GM19438 (cell line): ENCODE data around the gene DHX8.
"Not testable (repeated sequence)": the region's sequence is repeated elsewhere in the genome, so short reads cannot be mapped to it uniquely, and the experiment has no call there.

ENCODE experiments used
- ATAC-seq: cut with Tn5 transposase; IDR thresholded peaks from one replicate; pipeline ENCODE4 v1.9.1; 2021; ENCODE audit warnings: low read depth; ENCODE audit not compliant: unreplicated experiment

The DHX8 gene

DNA sequence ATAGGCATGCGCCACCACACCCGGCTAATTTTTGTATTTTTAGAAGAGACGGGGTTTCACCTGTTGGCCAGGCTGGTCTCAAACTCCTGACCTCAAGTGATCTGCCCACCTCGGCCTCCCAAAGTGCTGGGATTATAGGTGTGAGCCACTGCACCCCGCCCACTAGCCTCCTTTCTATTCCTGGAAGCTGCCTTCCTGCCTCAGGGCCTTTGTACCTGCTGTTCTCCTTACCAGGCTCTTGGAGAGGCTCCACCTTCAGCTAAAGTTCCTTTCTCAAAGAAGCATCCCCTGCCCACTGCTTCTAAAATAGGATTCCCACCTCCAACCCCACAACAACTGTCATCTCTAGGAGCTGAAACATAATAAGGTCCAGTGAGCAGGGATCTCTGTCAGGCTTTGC lies 23.9 kb upstream of the DHX8 start:
- not testable (repeated sequence) for ATAC-seq

DNA sequence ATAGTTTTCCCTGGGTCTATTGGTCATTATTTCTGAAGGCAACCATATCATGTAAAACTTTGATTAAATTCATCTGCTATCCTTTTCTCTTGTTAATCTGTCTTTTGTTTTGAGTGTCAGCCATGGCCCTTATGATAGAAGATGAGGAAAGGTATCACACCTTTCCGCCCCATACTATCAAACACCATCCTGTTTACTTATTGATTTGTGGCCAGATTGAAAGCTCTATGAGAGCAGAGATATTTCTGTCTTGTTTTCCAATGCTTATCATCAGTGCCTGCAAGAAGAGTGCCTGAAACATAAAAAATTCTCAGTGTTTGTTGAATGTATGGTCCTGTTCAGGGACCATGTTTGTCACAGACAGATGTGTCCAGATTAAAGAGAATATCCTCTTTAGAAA lies 22.6 kb upstream of the DHX8 start:
- ATAC-seq = no peak

DNA sequence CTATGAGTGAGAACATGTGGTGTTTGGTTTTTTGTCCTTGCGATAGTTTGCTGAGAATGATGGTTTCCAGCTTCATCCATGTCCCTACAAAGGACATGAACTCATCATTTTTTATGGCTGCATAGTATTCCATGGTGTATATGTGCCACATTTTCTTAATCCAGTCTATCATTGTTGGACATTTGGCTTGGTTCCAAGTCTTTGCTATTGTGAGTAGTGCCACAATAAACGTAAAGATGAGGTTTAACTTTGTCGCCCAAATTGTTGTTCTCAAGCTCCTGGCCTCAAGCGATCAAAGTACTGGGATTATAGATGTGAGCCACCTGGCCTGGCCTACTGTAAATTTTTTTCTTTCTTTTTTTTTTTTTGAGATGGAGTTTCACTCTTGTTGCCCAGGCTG lies 21.2 kb upstream of the DHX8 start:
- ATAC-seq = not testable (repeated sequence)

DNA sequence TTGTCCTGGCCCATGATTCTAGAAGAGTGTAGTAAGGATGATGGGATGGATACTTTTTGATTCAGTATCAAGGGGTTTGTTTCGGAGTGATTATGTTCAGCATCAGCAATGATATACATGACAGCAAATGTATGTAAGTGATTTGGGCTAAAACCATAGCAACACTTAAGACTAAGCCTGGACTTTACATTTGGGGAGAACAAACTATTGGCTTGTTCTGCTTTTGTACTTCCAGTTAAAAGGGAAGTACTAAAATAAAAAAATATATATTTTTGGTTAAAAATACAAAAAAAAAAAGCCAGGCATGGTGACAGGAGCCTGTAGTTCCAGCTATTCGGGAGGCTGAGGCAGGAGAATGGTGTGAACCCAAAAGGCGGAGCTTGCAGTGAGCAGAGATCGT lies 20.5 kb upstream of the DHX8 start:
- no peak for ATAC-seq

DNA sequence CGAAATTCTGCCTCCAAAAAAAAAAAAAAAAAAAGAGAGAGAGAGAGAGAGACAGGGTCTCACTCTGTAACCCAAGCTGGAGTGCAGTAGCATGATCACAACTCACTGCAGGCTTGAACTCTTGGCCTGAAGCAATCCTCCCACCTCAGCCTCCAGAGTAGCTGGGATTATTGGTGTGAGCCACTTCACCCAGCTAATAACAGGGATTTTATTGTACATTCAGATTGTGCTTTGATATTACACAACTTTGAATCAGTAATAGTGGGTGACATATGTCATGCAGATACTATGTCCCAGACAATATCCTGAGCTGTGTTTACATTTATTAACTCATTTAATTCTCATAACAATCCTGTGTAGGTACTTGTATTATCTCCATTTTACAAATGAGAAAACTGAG lies 19.7 kb upstream of the DHX8 start:
- ATAC-seq = no peak

DNA sequence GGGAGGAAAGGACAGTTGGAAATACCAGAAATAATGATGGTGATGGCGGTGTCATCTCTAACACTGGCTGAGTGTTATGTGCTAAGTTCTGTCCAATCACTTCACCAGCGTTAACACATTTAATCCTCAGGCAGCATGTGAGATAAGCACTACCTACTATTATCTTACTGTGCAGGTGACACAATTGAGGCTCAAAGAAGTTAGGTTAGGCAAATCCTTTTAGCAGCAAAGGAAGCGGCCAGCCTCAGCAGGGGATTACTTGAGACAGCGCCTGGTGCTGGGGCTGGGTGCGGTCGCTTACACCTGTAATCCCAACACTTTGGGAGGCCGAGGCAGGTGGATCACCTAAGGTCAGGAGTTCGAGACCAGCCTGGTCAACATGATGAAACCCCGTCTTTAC lies 18.7 kb upstream of the DHX8 start:
- no peak for ATAC-seq

DNA sequence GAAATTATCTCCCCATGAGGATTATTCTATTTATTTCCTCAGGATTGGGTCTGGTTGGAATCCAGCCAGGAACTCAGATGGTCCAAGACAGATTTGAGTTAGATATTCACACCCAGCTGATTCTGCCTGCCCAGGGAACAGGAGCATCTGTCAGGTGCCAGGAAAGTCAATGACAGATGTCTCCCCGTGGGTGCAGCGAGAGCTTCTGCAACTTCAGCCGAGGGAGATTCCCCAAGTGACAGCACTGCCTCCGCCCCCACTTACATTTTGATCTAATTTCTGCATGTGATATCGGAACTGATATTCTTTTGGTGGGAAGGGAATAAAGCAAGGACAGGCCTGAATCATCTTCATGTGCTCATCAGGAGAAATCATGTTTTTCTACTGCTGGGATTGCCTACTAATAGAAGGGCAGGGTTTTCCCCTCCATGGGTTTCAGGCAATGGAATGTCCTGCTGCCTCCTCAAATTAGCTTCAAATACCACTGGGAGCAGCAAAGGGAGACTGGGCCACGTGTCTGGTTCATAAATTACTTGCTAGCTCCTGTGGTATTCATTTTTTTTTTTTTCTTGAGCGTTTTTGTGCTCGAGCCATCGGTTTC lies 15.7 kb upstream of the DHX8 start:
- ATAC-seq = no peak

DNA sequence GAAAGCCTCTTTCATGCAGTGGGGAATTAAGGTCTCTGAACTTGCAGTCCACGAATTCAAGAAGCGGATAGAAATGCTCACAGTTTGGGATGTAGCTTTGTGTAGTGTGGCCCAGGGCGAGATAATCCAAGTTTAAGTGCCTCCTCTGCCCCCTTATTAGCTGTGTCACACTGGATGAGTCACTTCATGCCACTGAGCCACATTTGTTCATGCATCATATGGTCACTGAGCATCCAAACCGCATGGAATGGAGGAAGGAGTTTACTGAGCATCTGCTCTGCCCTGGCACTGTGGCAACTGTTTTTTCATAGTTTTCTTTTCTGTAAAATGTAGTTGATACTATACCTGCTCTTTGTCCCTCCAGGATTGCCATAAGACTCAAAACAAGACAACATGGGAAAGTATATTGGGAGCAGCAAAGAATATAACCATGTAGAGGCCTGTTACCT lies 15.1 kb upstream of the DHX8 start:
- ATAC-seq = no peak

DNA sequence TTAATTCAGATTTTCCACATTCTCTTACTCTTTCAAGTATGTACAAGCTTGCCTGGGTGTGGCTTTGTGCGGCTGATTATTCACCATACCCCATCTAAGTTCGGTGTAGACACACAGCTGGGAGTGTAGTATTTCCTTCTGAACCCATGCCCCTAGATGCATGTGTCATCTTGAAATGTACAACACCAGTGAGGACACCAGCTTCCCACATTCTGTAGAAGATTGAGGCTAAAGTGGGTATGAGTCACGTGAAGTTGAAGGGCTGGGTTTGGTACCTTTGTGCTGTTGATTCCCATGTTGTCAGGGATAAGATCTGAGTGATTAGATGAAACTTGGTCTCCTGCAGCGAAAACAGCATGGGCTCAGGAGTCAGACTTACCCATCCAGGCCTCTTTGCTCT lies 14.6 kb upstream of the DHX8 start:
- no peak for ATAC-seq

DNA sequence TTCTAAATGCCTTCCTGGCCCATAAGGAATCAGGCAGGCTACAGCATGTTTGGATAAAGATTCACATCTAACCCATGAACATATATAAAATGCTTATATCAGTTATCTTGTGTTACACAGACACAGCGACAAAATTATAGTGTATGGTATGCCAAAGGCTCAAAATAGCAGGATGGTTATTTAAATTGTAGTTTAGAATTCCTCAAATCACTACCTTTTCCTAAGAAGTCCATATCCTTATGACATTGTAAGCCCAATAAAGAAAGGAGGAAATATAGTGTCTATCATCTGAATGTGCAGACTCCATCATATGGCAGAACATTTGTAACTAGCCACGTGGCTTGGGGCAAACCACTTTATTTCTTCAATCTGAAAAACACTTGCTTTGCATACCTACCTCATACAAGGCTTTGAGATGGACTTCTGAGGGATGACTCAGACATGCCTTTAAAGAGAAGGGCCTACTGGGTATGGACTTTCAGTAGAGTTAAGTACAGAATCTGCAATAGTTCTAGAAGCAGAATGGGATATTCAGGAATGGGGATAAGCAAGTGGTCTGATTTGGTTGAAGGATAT lies 12.1 kb upstream of the DHX8 start:
- ATAC-seq = no peak

DNA sequence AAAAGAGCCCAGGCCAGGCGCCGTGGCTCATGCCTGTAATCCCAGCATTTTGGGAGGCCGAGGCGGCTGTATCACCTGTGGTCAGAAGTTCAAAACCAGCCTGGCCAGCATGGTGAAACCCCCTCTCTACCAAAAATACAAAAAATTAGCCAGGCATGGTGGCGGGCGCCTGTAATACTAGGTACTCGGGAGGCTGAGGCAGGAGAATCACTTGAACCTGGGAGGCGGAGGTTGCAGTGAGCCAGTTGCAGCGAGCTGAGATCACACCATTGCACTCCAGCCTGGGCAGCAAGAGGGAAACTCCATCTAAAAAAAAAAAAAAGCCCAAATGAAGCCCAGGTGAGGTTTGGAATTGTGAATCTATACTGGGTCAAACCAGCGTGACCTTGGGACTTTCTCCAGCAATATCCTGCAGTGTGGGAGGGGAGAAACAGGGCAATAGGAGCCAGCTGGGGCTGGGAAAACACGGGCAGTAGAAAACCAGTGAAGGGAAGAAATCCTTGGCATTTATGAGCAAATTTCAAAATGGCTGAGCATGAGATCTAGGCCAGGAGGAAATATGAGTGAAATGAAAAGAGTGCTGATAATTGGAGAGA lies 8.2 kb upstream of the DHX8 start:
- no peak for ATAC-seq

DNA sequence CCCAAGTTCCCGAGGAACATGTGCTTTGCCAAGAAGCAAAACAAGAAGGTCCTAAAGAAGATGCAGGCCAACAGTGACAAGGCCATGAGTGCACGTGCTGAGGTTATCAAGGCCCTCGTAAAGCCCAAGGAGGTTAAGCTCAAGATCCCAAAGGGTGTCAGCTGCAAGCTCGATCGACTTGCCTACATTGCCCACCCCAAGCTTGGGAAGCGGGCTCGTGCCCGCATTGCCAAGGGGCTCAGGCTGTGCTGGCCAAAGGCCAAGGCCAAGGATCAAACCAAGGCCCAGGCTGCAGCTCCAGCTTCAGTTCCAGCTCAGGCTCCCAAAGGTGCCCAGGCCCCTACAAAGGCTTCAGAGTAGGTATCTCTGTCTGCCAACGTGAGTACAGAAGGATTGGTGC lies 7.5 kb upstream of the DHX8 start:
- ATAC-seq = not testable (repeated sequence)

DNA sequence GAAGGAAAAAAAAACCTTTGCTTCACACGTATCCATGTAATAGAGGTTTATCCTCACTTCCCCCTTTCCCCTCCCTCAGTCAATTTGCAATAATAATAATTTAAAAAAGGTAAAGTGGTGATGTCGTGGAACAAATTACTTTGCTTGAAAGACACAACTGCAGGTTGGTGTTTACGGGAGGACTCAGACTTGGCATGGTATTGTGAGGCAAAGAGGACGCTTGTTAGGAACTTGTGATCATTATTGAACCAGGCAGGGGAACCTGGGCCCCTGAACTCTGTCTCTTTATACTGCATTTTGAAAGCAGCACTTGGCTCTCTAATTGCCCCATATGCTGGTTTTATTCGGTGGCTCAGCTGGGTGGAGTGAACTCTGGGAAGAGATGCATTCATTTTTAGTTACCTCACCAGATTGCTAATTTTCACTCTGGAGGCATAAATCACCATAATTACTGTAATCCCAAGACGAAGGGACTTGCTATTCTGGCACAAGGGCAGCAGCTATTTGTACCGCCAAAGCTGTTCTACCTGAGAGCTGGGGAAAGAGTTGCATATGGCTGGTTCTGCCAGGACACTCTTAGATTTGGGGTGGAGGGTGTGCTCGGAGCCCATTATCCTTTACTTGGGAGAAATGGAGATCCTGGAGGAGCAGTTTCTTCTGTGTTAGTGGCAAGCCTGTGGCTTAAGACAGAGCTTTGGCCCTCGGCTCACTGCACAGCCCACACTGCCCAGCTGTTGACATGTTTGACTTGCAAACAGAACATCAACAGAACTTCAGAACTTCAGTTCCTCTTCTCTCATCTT lies 5.7 kb upstream of the DHX8 start:
- no peak for ATAC-seq

DNA sequence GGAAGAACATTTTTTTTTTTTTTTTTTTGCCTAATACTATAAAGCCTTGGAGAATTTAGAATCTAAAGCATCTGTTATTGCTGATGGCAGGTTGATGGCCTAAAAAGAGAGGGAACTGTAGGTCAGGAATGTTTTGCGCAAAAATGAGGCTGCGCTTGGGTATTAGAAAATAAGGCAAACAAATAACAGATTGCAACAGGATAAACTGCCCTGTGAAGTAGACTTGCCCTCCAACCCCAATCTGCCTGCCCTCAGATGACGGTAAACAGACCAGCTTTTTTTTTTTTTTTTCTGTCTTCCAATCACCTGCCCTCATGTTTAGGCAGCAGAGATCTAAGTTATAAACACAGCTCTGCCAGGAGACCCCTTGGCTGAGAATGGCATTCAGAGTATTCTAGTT lies 3.8 kb upstream of the DHX8 start:
- no peak for ATAC-seq

DNA sequence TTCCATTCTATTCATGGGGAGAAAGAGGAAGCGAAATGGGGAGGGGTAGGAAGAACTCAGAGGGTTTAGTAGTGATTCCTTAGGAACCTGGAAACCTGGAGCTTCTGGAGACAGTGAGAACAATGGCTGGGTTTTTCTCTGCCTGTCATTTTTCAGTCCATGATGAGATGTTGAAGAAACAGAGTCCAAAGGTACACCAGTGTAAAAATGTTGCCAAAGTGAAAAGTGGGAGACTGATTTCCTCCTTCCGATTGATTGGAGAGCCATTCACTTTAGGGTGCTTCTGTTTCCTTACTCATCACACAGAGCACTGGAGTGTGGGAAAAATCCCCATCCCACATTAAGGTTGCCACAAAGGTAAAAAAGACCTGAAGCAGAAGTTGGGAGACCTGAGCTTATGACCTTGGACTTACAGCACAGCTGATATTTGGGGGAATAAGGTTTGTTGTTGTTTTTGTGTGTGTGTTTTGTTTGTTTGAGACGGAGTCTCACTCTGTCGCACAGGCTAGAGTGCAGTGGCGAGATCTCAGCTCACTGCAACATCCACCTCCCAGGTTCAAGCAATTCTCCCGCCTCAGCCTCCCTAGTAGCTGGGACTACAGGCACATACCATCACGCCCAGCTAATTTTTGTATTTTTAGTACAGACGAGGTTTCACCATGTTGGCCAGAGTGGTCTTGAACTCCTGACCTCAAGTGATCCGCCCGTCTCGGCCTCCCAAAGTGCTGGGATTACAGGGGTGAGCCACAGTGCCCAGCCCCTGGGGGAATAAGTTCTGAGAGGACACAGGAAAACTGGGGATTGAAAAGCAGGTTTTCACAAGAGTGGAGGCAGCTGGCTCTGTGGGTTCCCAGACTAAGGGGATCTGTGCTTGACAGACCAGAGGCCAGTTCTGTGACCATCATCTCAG lies 1.4 kb upstream of the DHX8 start:
- no peak for ATAC-seq

DNA sequence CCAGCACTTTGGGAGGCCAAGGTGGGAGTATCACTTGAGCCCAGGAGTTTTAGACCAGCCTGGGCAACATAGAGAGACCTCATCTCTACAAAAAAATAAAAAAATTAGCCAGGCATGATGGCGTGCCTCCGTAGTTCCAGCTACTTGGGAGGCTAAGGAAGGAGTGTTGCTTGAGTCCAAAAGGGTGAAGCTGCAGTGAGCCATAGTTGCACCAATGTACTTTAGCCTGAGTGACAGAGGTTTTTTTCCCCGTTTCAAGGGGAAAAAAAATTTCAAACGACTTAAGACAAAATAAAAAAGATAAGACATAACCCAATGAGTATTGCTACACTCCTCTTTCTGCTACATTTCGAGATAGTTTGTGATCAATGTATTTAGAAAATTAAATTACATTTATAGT lies 6.8 kb downstream of the DHX8 start:
- ATAC-seq = no peak

DNA sequence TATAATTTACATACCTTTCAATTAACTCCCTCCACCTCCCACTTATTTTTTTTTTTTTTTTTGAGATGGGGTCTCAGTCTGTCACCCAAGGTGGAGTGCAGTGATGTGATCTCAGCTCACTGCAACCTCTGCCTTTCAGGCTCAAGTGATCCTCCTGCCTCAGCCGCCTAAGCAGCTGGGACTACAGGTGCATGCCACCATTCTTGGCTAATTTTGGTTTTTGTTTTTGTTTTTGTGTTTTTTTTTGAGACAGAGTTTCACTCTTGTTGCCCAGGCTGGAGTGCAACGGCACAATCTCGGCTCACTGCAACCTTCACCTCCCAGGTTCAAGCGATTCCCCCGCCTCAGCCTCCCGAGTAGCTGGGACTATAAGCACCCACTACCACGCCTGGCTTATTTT lies 25.7 kb downstream of the DHX8 start:
- not testable (repeated sequence) for ATAC-seq

DNA sequence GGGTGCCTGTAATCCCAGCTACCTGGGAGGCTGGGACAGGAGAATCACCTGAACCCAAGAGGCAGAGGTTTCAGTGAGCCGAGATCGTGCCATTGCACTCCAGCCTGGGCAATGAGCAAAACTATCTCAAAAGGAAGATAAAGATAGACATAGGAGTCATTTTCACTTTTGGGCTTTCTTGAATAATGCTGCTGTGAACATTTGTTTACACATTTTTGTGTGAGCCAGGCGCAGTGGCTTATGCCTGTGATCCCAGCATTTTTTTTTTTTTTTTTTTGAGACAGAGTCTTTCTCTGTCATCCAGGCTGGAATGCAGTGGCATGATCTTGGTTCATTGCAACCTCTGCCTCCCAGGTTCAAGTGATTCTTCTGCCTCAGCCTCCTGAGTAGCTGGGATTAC lies 27.4 kb downstream of the DHX8 start:
- ATAC-seq = not testable (repeated sequence)

DNA sequence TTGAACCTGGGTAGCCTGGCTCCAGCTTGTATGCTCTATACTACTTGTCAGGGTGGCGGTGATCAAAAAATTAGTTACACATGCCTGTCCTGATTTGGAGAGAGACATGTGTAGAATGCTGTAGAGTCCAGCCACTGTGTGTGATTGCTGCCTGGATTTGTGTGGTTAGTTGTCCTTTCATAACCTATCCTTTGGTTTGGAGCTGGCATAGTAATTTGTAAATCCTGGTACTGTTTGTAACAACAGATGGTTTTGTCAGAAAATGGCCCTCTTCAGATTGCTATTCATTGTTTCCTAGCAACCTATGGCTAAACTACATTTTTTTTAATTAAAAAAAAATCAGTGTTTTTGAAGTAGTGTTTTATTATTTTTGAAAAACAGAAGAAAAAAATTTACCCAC lies 31.9 kb downstream of the DHX8 start:
- no peak for ATAC-seq

DNA sequence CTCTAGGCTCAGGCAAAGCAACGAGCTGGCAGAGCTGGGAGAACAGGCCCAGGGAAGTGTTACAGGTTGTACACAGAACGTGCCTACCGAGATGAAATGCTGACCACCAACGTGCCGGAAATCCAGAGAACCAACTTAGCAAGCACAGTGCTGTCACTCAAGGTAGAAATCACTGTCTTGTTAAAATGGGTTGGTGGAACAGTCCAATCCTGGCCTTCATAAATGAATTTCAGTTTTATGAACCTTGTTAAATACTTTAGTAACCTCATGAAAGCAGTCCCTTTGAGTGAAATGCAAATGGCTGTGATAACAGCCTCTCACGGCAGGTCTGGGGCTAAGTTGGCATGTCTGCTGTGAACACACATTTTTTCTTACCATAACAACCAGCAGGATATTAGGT lies 33.4 kb downstream of the DHX8 start:
- peak; percentile 27 for ATAC-seq
